GM19351 (cell line): ENCODE data around the gene KCNK7.

Experiments
- ATAC-seq: cut with Tn5 transposase; IDR thresholded peaks from one replicate; pipeline ENCODE4 v1.9.1; 2021; ENCODE audit warnings: mild to moderate bottlenecking, moderate library complexity; ENCODE audit not compliant: unreplicated experiment

The KCNK7 gene

GRCh38 chr11:65611758-65612603, 16.4 kb upstream of the KCNK7 start:
- ATAC-seq = no peak

- no peak for ATAC-seq
Observed at GRCh38 chr11:65611028-65611757, 15.6 kb upstream of the KCNK7 start.

- ATAC-seq = no peak
Observed at GRCh38 chr11:65610404-65610803, 14.8 kb upstream of the KCNK7 start.

DNA sequence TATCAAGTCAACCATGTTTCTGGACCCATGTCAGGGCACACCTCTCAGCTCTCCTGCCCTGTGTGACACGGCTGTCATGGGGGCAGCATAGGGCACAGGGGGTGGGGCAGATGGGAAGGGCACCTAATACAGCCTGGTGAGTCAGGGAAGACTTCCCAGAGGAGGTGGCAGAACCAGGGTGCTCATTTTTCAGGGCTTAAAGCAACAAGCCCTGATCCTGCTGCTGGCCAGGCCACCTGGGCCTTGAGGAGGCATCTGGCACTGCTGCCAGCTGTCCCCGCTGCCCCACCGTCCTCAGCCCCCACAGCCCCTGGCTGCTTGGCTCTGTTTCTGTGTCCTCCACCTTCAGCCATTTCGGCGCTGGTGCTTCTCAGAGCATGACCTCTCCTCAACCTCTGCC, 14.1 kb upstream of the KCNK7 start:
- no peak for ATAC-seq

DNA sequence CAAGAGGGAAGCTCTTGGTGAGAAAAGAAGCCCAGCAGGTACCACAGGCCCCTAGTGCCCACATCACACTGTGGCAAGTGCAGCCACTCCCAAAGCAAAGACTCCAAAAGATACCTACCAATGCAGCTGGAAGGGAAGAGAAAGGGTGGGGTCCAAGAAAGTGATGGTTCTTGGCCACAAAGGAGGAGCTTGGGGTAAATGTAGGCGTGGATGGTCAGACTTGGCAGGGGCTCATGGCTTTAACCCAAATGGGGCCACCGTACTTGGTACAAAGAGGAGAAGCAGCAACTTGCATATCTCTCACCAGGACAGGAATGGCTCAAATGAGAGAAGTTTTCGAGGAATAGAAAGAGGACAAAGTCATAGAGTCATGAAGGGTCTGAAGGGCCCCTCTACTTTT, 13.6 kb upstream of the KCNK7 start:
- ATAC-seq = no peak

DNA sequence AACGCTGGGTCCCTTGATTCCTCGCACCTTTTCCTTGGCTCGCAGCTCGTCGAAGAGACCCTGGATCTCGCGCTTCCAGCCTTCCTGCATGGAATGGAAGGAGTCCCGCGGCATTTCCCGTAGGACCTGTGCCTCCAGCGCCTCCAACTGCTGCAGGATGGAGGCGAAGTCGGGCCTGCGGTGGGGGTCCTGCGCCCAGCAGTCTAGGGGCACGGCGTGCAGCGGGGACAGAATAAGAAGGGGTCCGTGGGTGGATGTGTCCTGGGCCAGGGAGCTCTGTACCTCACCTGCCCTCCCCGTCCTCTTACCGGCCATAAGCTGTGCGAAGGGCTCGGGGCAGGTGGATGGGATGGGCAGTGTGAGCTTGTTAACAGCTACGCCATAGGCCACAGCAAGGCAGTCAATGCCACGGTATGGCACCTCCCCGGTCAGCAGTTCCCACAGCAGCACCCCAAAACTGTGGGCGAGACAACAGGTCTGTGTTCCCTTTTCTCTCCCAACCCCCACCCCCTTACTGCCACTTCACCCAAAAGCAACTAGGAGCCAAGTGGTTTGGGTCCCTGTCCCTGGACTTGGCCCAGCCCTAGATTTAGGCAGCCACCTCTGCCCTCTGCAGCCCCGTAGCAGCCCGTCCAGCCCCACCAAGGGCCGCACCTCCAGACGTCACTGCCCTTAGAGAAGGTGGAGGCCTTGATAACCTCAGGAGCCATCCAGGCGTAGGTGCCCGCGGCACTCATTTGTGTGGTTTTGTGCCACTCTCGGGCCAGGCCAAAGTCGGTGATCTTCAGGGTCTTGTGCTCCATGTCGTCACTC, 12.2 kb upstream of the KCNK7 start:
- no peak for ATAC-seq

- ATAC-seq = no peak
Observed at GRCh38 chr11:65606876-65607613, 11.4 kb upstream of the KCNK7 start.

DNA sequence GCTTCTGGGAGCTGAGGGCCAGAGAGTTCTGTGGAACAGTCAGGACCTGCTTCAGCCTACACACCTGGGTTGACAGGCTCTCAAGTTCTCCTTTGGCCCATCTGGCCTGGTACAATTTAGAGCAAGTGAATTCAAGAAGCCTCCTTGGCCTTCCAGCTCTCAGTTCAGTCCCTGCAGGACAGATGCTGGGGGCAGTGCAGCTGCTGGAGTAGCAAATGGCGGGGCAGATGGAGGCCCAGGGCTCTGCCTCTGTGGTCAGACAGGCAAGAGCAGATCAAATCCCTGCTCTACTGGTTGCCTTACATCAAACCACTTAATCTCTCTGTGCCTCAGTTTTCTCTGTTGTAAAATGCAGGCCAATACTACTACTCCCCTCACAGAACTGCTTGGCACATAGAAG, 8.7 kb upstream of the KCNK7 start:
- no peak for ATAC-seq

GRCh38 chr11:65599955-65600246, 4.3 kb upstream of the KCNK7 start:
- no peak for ATAC-seq

- no peak for ATAC-seq
Observed at GRCh38 chr11:65599216-65599954, 3.8 kb upstream of the KCNK7 start.

GRCh38 chr11:65598258-65598699, 2.7 kb upstream of the KCNK7 start:
- no peak for ATAC-seq

DNA sequence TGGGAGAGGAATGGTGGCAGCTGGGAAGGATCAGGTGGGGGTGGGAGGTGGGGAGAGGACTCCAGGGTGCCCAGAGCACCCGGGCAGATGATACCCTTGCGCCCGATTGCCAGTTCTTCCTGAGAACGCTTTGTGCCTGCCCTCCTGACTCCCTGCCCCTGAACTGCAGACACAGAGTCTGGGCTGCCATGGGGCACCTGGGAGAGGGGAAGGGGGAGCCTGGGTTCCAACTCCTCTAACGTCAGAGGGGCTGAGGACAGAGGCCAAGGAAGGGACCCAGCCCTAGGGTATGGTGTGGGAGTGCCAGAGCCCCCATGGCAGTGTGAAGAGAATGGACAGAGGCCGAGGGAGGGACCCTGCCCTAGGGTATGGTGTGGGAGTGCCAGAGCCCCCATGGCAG, 920 bp upstream of the KCNK7 start:
- ATAC-seq = no peak

DNA sequence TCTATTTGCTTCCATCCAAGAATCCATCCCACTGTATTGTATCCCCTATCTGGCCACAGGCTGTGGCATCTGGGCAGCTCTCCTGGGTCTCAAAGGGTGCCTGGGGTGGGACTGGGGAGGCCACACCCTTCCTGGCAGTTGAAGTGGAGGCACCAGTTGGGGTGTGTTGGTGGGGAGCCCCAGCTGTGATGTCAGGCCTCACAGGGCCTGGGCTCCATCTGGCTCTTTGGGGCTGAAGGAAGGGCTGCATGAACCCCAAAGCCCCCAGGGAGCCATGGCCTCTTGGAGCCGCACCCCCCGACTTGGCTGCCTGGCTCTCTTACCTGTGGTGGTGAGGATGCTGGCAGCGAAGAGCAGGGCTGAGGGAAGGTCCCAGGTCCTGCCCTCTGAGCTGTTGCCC, 469 bp downstream of the KCNK7 start:
- no peak for ATAC-seq

- ATAC-seq = no peak
Observed at GRCh38 chr11:65593518-65594414, 1.8 kb downstream of the KCNK7 start.

GRCh38 chr11:65592858-65593517, 2.6 kb downstream of the KCNK7 start:
- no peak for ATAC-seq

- no peak for ATAC-seq
Observed at GRCh38 chr11:65591939-65592857, 3.4 kb downstream of the KCNK7 start.

DNA sequence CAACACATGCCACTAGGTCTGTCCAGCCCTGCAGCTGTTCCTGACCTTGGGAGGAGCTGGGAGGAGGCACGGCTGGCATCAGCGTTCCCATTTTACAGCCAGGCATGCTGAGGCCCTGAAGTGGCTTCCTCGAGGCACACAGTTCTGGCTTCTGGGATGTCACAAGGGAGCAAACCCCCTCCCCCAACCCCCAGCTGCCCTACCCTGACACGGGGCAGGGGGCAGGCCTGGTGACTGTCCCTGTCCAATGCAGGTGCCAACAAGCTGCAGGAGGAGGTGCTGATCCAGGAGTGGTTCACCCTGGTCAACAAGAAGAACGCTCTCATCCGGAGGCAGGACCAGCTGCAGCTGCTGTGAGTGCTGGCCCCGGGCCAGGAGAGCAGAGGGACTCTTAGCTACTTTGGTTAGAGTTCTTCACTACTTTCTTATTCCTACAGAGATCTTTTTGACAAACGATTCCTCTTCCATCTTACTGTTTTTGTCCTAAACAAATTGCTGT, 5.3 kb downstream of the KCNK7 start:
- ATAC-seq = no peak
